ENCODE data around the gene PLG. TPM values are rescaled to one million over a fixed set of nuclear protein-coding genes. Genes with fewer than 3 reads are reported as not detected.

The PLG gene
- total RNA-seq, 2 donors from 2014 or later = not detected

DNA sequence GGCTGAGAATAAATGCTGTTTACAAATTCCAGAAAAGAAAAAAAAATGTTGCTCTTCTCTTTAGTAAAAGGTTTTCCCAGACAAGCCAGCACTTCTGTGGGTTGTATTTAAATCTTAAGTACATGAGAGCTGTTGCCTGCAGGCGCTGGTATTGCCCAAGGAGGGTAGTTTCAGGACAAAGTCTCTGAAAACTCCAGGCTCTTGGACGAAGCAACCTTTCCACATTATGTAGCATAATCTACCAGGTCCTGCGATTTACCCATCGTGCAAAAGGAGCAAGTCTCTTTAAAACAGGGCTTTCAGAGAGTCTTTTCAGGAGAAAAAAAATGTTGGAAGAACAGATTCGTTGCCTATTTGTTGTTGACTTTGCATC, 65.6 kb downstream of the PLG start:
- Histone ChIP-seq H3K9ac (ENCODE audit: extremely low read depth, low read length, poor library complexity, severe bottlenecking) (no peak overlapping the region), H3K36me3 (ENCODE audit: control insufficient read depth, insufficient read depth, low read length) (no peaks in the 10 kb centered on the region), H3K4me1 (ENCODE audit: control insufficient read depth, insufficient read depth, low read length) (peaks cover 4% of the 10 kb centered on the region), H3K27me3 (ENCODE audit: control insufficient read depth, insufficient read depth, low read length, poor library complexity, severe bottlenecking) (peaks cover 5% of the 10 kb centered on the region), H3K27ac (ENCODE audit: low read depth, low read length) (no peak overlapping the region), H3K9me3 (ENCODE audit: control insufficient read depth, low read length) (peaks cover 5% of the 10 kb centered on the region), H3K4me3 (ENCODE audit: low read length) (peak overlapping the region; percentile 81)
- WGBS, 2 experiments (ENCODE audit: insufficient coverage in 1 of 2, insufficient read length in 1 of 2) = 60 to 68% methylated on average over 3 to 5 of the region's 5 CpGs
- peaks cover 7% of the 10 kb centered on the region for H3K36me3 Mint-ChIP-seq (ENCODE audit: low read depth)
- H3K27me3 Mint-ChIP-seq (ENCODE audit: insufficient read depth) = peaks cover 5% of the 10 kb centered on the region
- H3K4me3 Mint-ChIP-seq = peak overlapping the region; percentile 80
- H3K27ac Mint-ChIP-seq = peak overlapping the region; percentile 68
- H3K9me3 Mint-ChIP-seq = peaks cover 17% of the 10 kb centered on the region
- TF ChIP-seq, protein P1, sequence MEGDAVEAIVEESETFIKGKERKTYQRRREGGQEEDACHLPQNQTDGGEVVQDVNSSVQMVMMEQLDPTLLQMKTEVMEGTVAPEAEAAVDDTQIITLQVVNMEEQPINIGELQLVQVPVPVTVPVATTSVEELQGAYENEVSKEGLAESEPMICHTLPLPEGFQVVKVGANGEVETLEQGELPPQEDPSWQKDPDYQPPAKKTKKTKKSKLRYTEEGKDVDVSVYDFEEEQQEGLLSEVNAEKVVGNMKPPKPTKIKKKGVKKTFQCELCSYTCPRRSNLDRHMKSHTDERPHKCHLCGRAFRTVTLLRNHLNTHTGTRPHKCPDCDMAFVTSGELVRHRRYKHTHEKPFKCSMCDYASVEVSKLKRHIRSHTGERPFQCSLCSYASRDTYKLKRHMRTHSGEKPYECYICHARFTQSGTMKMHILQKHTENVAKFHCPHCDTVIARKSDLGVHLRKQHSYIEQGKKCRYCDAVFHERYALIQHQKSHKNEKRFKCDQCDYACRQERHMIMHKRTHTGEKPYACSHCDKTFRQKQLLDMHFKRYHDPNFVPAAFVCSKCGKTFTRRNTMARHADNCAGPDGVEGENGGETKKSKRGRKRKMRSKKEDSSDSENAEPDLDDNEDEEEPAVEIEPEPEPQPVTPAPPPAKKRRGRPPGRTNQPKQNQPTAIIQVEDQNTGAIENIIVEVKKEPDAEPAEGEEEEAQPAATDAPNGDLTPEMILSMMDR (conservative IDR thresholded peaks at IDR 0.05) = peak; percentile 22
- H3K4me1 Mint-ChIP-seq = peaks cover 12% of the 10 kb centered on the region
- no peak for DNase-seq

GRCh38 chr6:160768101-160768500, 66.1 kb downstream of the PLG start:
- H3K9ac ChIP-seq (ENCODE audit: extremely low read depth, low read length, poor library complexity, severe bottlenecking) = no peak overlapping the region

GRCh38 chr6:160774399-160774798, 72.4 kb downstream of the PLG start:
- H3K27me3 Mint-ChIP-seq (ENCODE audit: insufficient read depth) = peaks cover 1% of the 10 kb centered on the region

More at GRCh38 chr6:160768101-160768500, 66.1 kb downstream of the PLG start:
- H3K27me3 Mint-ChIP-seq (ENCODE audit: insufficient read depth) = peaks cover 5% of the 10 kb centered on the region
- H3K4me3 Mint-ChIP-seq = peak overlapping the region; percentile 80
- TF ChIP-seq, protein P1 (conservative IDR thresholded peaks at IDR 0.05) = no peak
- no peaks in the 10 kb centered on the region for H3K9me3 ChIP-seq (ENCODE audit: control insufficient read depth, low read length)
- H3K9me3 Mint-ChIP-seq = peaks cover 14% of the 10 kb centered on the region
- H3K4me1 Mint-ChIP-seq = peaks cover 12% of the 10 kb centered on the region
- H3K27ac ChIP-seq (ENCODE audit: low read depth, low read length) = no peak overlapping the region
- 95 to 100% methylated on average over 6 to 8 of the region's 8 CpGs for WGBS, 2 experiments (ENCODE audit: insufficient coverage in 1 of 2, insufficient read length in 1 of 2)
- no peaks in the 10 kb centered on the region for H3K36me3 ChIP-seq (ENCODE audit: control insufficient read depth, insufficient read depth, low read length)
- H3K27ac Mint-ChIP-seq = no peak overlapping the region
- H3K4me3 ChIP-seq (ENCODE audit: low read length) = no peak overlapping the region
- H3K4me1 ChIP-seq (ENCODE audit: control insufficient read depth, insufficient read depth, low read length) = peaks cover 4% of the 10 kb centered on the region
- H3K27me3 ChIP-seq (ENCODE audit: control insufficient read depth, insufficient read depth, low read length, poor library complexity, severe bottlenecking) = peaks cover 5% of the 10 kb centered on the region
- H3K36me3 Mint-ChIP-seq (ENCODE audit: low read depth) = peaks cover 5% of the 10 kb centered on the region
- DNase-seq = no peak

More at GRCh38 chr6:160774399-160774798, 72.4 kb downstream of the PLG start:
- Histone ChIP-seq H3K36me3 (ENCODE audit: control insufficient read depth, insufficient read depth, low read length) (no peaks in the 10 kb centered on the region), H3K27me3 (ENCODE audit: control insufficient read depth, insufficient read depth, low read length, poor library complexity, severe bottlenecking) (no peaks in the 10 kb centered on the region), H3K4me1 (ENCODE audit: control insufficient read depth, insufficient read depth, low read length) (no peaks in the 10 kb centered on the region), H3K9me3 (ENCODE audit: control insufficient read depth, low read length) (no peaks in the 10 kb centered on the region), H3K4me3 (ENCODE audit: low read length) (no peak overlapping the region), H3K9ac (ENCODE audit: extremely low read depth, low read length, poor library complexity, severe bottlenecking) (no peak overlapping the region), H3K27ac (ENCODE audit: low read depth, low read length) (no peak overlapping the region)
- H3K4me3 Mint-ChIP-seq = no peak overlapping the region
- H3K36me3 Mint-ChIP-seq (ENCODE audit: low read depth) = no peaks in the 10 kb centered on the region
- H3K27ac Mint-ChIP-seq = no peak overlapping the region
- 99% methylated on average over 3 of the region's 4 CpGs; no CpG with 5 or more reads in 1 of the 2 experiments for WGBS, 2 experiments (ENCODE audit: insufficient coverage in 1 of 2, insufficient read length in 1 of 2)
- TF ChIP-seq, protein P1 (conservative IDR thresholded peaks at IDR 0.05) = no peak
- H3K9me3 Mint-ChIP-seq = no peaks in the 10 kb centered on the region
- no peaks in the 10 kb centered on the region for H3K4me1 Mint-ChIP-seq
- no peak for DNase-seq
